OCI-LY7 (cell line): ENCODE measurements around the gene WRNIP1.

Experiments used
- EZH2phosphoT487 ChIP-seq: fragments of 200-600 bp; sonication (generic); IDR thresholded peaks from 2 replicates; pipeline ENCODE4 v1.6.1; 2018; ENCODE audit warnings: low read depth, borderline replicate concordance, mild to moderate bottlenecking, mixed run types, antibody characterized with exemption, low read length, moderate library complexity, mixed read lengths
- TF ChIP-seq, protein P1 (sequence below): fragments of 200-600 bp; sonication (generic); conservative IDR thresholded peaks from 2 replicates; pipeline ENCODE4 v1.5.1; 2014; ENCODE audit warnings: mild to moderate bottlenecking, antibody characterized with exemption, low read length, moderate library complexity, mixed read lengths

GRCh38 chr6:2816158-2816557 lies 51.0 kb downstream of the WRNIP1 start:
- TF ChIP-seq, protein P1, sequence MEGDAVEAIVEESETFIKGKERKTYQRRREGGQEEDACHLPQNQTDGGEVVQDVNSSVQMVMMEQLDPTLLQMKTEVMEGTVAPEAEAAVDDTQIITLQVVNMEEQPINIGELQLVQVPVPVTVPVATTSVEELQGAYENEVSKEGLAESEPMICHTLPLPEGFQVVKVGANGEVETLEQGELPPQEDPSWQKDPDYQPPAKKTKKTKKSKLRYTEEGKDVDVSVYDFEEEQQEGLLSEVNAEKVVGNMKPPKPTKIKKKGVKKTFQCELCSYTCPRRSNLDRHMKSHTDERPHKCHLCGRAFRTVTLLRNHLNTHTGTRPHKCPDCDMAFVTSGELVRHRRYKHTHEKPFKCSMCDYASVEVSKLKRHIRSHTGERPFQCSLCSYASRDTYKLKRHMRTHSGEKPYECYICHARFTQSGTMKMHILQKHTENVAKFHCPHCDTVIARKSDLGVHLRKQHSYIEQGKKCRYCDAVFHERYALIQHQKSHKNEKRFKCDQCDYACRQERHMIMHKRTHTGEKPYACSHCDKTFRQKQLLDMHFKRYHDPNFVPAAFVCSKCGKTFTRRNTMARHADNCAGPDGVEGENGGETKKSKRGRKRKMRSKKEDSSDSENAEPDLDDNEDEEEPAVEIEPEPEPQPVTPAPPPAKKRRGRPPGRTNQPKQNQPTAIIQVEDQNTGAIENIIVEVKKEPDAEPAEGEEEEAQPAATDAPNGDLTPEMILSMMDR: no peak
- TF ChIP-seq EZH2phosphoT487: no peak
